Loucy (cell line): Measurements from ENCODE around the gene SARM1.

ENCODE experiments used
- CTCF ChIP-seq: fragments of 200-600 bp; sonication (generic); conservative IDR thresholded peaks from 2 replicates; pipeline ENCODE4 v1.5.1; 2014; ENCODE audit warnings: mild to moderate bottlenecking, antibody characterized with exemption, low read length
- EZH2phosphoT487 ChIP-seq: fragments of 200-600 bp; IDR thresholded peaks from 2 replicates; pipeline ENCODE4 v1.6.1; 2018; ENCODE audit warnings: antibody characterized with exemption, mild to moderate bottlenecking, moderate library complexity, borderline replicate concordance

- TF ChIP-seq CTCF (no peak), EZH2phosphoT487 (no peak)
Measured at GRCh38 chr17:28379814-28380801, 8.6 kb downstream of the SARM1 start.
